HG03378 (cell line): ENCODE results near the gene ZNF354B.
"Not testable (repeated sequence)": the region's sequence is repeated elsewhere in the genome, so short reads cannot be mapped to it uniquely, and the experiment has no call there.

Experiments
- ATAC-seq: cut with Tn5 transposase; IDR thresholded peaks from one replicate; pipeline ENCODE4 v1.9.1; 2021; ENCODE audit warnings: mild to moderate bottlenecking, moderate library complexity; ENCODE audit not compliant: unreplicated experiment

ZNF354B gene

GRCh38 chr5:178859625-178860521 lies at the start of gene ZNF354B:
ZNF354B (plus strand) TSS chr5:178859953; CDS start chr5:178861048, 1,095 bp downstream.
- peak; percentile 99 for ATAC-seq

- no peak for ATAC-seq
Observed at GRCh38 chr5:178817506-178817905, 42.2 kb upstream of the ZNF354B start.

DNA sequence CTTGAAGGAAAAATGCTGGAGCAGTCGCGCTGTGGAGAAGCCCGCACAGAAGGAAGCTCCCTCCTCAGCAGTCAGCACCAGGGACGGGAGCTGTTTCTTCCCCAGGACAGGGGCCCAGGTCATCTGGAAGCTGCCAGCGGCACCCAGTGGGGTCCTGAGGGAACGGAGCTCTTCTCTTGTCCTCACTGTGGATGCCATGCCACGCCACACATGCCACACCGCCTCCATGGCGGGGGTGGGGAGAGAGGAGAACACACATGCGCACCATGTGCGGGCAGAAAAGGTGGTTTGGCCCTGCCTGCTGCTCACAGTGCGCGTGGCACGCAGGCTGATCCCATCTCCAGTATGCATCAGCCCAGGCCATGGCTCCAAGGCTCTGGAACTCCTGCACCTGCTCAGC lies 41.7 kb upstream of the ZNF354B start:
- no peak for ATAC-seq

GRCh38 chr5:178820001-178820400 lies 39.8 kb upstream of the ZNF354B start:
- no peak for ATAC-seq

- ATAC-seq = no peak
Observed at GRCh38 chr5:178825444-178825843, 34.3 kb upstream of the ZNF354B start.

- ATAC-seq = no peak
Observed at GRCh38 chr5:178826216-178826615, 33.5 kb upstream of the ZNF354B start.

DNA sequence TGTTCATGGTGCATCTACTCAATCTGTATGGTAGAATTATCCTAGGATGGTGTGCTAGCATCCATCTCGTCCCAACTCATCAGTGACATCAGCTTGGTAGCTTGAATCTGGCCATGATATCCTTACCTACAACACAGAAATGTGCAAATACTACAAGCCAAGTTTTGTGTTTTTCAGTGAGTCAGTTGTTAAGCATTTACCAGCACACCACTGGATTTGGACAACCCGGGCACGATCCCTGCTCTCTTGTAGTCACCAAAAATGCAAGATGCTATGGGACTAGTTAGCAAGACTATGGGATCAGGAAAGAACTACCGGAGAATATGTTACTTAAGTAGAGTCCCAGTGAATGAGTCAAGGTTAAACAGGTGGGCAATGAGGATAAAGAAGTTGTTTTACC lies 32.1 kb upstream of the ZNF354B start:
- ATAC-seq = no peak

- ATAC-seq = no peak
Observed at GRCh38 chr5:178831049-178831448, 28.7 kb upstream of the ZNF354B start.

DNA sequence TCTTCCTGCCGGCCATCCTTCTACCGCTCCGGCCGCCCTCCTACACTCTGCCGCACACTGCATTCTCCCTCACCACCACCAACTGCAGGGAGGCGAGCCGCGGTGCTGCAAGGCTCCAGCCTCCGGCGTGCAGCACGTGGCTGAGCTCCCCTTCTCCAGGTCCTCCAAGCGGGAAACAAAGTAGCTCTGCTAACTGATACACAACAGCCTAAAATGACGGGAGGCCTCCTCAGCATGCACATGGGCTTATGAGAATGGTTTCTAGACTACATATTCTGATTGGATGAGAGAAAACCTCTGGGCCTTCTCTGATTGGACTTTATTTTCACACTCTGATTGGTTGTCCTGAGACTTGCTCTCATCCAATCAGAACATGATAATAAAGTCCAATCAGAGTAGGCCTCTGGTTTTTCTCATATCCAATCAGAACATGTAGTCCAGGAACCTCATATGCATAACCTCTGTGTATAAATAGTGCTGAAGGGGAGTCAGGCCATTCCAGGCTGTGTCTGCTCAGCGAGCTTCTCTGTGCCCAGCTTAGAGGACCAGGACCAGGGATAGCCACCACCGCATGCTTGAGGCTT lies 27.0 kb upstream of the ZNF354B start:
- ATAC-seq = no peak

GRCh38 chr5:178836628-178837027 lies 23.1 kb upstream of the ZNF354B start:
- no peak for ATAC-seq

DNA sequence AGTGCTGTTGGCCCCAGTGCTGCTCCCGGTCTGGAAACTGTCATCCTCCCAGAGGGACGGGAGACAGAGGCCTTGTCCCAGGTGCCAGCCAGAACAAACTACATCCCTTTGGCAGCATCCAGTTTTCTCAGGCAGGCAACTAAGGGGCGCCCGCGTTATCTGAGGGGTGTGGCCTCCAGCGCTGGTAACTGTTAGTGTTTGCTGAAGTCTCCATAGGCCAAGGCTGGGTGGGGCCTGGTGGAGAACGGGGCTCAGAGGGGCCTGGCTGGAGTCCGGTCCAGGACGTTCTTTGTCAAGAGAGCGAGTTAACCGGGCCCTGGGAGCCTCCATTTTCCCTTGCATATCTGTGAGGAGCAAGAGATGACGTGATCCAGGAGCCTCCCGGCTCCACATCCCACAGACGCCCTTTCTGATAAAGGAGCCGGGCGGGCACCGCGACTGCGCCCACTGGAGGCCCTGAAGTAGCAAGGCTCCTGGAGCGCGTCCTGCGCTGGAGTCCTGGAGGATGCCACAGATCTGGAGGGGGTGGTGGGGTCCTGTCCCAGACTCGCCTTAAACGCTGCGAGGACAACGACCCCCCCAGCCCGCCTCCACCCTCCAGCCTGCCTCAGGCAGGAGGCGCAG lies 20.9 kb upstream of the ZNF354B start:
- not testable (repeated sequence) for ATAC-seq

- ATAC-seq = no peak
Observed at GRCh38 chr5:178839319-178839704, 20.4 kb upstream of the ZNF354B start.

DNA sequence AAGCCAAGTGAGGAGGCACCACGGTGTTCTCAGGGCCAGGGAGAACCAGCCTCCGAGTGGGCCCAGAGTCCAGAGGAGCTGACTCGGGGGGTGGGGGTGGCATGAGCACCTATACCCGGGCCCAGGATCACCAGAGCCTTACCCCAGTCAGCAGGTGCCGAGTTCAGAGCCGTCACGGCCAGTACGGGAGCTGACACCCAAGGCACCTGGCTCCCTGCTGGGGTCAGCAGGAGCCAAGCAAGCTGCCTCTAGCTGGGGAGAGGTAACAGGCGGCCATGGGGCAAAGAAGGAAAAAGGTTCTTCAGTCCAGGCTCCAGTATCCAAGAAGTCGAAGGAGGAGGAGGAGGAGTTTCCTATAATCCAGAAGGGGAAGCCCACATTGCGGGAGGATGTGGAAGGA lies 19.4 kb upstream of the ZNF354B start:
- not testable (repeated sequence) for ATAC-seq

DNA sequence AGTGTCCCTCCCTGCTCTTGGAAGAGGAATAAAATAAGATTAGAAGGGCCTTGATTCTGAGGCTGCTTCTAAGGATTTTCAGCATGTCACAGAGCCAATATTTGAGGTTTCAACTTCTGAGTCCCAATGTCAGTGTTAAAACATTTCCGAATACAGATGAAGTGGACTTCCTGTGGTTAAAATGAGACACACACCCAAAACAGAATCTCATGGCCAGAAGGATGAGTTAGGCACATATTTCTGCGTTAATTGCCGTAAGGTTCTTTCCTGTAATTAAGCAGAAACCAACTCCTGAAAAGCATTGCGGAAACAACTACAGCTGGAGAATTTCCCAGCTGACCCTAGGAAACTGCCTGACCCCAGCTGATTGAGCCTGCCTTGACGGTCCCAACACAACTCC lies 10.4 kb upstream of the ZNF354B start:
- no peak for ATAC-seq

DNA sequence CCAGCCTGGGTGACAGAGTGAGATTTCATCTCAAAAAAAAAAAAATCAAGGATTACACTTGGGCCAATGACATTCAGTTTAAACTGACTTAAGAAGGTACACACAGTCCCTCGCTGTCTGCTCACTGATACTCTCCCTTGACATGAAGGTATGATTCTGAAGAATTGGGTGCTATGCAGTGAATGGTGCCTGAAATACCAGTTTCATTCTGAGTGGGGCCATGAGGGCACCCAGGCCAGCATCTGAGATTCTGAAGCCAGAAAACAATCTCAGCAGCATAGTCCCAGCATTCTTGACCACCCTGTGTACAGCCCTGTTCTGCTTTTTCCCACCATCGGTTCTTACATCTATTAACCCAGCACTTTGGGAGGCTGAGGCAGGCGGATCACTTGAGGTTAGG lies 7.8 kb upstream of the ZNF354B start:
- ATAC-seq = no peak

- no peak for ATAC-seq
Observed at GRCh38 chr5:178854284-178854683, 5.5 kb upstream of the ZNF354B start.

GRCh38 chr5:178860615-178861014 lies 862 bp downstream of the ZNF354B start:
- not testable (repeated sequence) for ATAC-seq

DNA sequence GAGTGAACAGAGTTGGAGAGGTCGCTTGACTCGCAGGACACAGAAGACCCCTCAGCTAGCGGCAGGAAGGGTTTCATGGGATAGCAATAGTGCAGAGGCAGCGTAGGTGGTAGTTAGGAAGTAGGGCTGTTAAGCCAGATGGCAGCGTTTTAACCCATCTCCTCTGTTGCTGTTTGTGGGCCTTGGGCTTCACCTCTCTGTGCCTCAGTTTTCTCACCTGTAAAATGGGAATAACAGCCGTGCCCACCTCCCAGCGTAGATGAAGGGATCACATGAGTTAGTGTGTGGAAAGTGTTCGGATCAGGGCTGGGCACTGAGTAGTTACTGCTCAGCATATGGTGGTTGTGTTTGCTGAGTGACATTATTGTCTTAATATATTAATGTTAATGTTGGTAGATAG lies 1.9 kb downstream of the ZNF354B start:
- ATAC-seq = no peak

DNA sequence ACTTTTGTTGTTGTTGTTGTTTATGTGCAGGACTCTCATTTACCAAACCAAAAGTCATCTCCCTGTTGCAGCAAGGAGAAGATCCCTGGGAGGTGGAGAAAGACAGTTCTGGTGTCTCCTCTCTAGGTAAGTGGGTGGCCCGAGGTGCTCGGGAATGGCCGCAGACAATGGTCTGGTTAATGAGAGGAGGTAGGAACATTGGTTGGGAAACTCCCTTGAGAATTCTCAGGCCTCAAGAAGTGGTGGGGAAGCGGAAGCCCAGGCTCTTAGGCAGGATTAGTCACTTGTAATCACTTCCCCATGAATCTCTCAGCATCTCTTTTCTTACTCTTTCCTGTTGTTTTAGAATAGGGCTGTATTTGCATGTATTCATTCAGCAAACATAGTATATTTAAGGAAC lies 7.2 kb downstream of the ZNF354B start:
- no peak for ATAC-seq

- ATAC-seq = no peak
Observed at GRCh38 chr5:178869577-178869976, 9.8 kb downstream of the ZNF354B start.

- ATAC-seq = no peak
Observed at GRCh38 chr5:178870411-178870810, 10.7 kb downstream of the ZNF354B start.

- ATAC-seq = no peak
Observed at GRCh38 chr5:178872302-178872701, 12.5 kb downstream of the ZNF354B start.
